ENCODE measurements around the gene TANGO2.
A peak's percentile ranks its signal among the peaks of the same experiment; 100 is the strongest.

TANGO2 gene

GRCh38 chr22:20019661-20020532 lies 1.0 kb upstream of the TANGO2 start:
- peaks cover 35% of the 10 kb centered on the region for H3K4me1 ChIP-seq (ENCODE audit: control insufficient read depth, insufficient read depth, low read depth, low read length)
- H3K4me3 ChIP-seq (ENCODE audit: insufficient read depth in 1 of 2, low read depth in 1 of 2, low read length in 2 of 2): peak overlapping the region in 1 of 2 experiments; percentile 83
- H3K18ac ChIP-seq (ENCODE audit: low read depth in 1 of 2, low read length in 2 of 2): peak overlapping the region in 1 of 2 experiments; percentile 93
- no peak overlapping the region for H3K27ac ChIP-seq (ENCODE audit: low read length, poor library complexity, severe bottlenecking)
- peak overlapping the region; percentile 99 for H4K8ac ChIP-seq (ENCODE audit: low read length)
- peaks cover 21% of the 10 kb centered on the region for H3K79me1 ChIP-seq (replicated peaks; ENCODE audit: low read length, poor library complexity, severe bottlenecking)
- 86% methylated on average over 8 of the region's 8 CpGs for WGBS
- no peak overlapping the region for H3K23ac ChIP-seq (ENCODE audit: low read length in 2 of 2)
- H2BK15ac ChIP-seq (ENCODE audit: low read depth, poor library complexity, severe bottlenecking): no peak overlapping the region
- H3K36me3 ChIP-seq (ENCODE audit: control insufficient read depth in 1 of 2, insufficient read depth in 2 of 2, low read depth in 1 of 2, low read length in 2 of 2): peaks cover 0 to 16% of the 10 kb centered on the region in 2 experiments
- H4K91ac ChIP-seq (ENCODE audit: low read length): peak overlapping the region; percentile 16
- peak overlapping the region; percentile 43 to 70 for H3K4ac ChIP-seq (ENCODE audit: low read depth in 1 of 2, low read length in 2 of 2)
- no peak overlapping the region for H2BK12ac ChIP-seq (ENCODE audit: low read length in 2 of 2)
- no peak overlapping the region for H2BK120ac ChIP-seq (ENCODE audit: low read depth, low read length)
- no peaks in the 10 kb centered on the region for H3K9me3 ChIP-seq (ENCODE audit: control insufficient read depth, low read length)
- H3K14ac ChIP-seq (ENCODE audit: low read length in 2 of 2): no peak overlapping the region
- H2AK5ac ChIP-seq (ENCODE audit: low read length, severe bottlenecking): peak overlapping the region; percentile 55
- peak overlapping the region; percentile 74 for H3K4me2 ChIP-seq (ENCODE audit: low read length, poor library complexity, severe bottlenecking)
- H2AFZ ChIP-seq (ENCODE audit: low read depth, low read length): no peak overlapping the region
- no peak for DNase-seq
- peak overlapping the region; percentile 90 for H3K9ac ChIP-seq (ENCODE audit: low read length)
- no peak overlapping the region for H2BK5ac ChIP-seq (ENCODE audit: low read depth, low read length, poor library complexity, severe bottlenecking)
- peaks cover 22 to 30% of the 10 kb centered on the region in 2 experiments for H3K27me3 ChIP-seq (ENCODE audit: control insufficient read depth in 1 of 2, insufficient read depth in 1 of 2, low read length in 2 of 2)

- no peak overlapping the region for H3K27ac ChIP-seq (ENCODE audit: low read length, poor library complexity, severe bottlenecking)
- peak overlapping the region; percentile 88 to 91 for H3K18ac ChIP-seq (ENCODE audit: low read depth in 1 of 2, low read length in 2 of 2)
- peak overlapping the region in 1 of 2 experiments; percentile 66 for H3K23ac ChIP-seq (ENCODE audit: low read length in 2 of 2)
- WGBS: 13% methylated on average over 31 of the region's 36 CpGs
- H2BK15ac ChIP-seq (ENCODE audit: low read depth, poor library complexity, severe bottlenecking): peak overlapping the region; percentile 73
- H3K9me3 ChIP-seq (ENCODE audit: control insufficient read depth, low read length): no peaks in the 10 kb centered on the region
- H2BK120ac ChIP-seq (ENCODE audit: low read depth, low read length): no peak overlapping the region
- H3K4me2 ChIP-seq (ENCODE audit: low read length, poor library complexity, severe bottlenecking): peak overlapping the region; percentile 62
- peaks cover 27% of the 10 kb centered on the region for H3K79me1 ChIP-seq (replicated peaks; ENCODE audit: low read length, poor library complexity, severe bottlenecking)
- peaks cover 17 to 22% of the 10 kb centered on the region in 2 experiments for H3K27me3 ChIP-seq (ENCODE audit: control insufficient read depth in 1 of 2, insufficient read depth in 1 of 2, low read length in 2 of 2)
- peaks cover 0 to 25% of the 10 kb centered on the region in 2 experiments for H3K36me3 ChIP-seq (ENCODE audit: control insufficient read depth in 1 of 2, insufficient read depth in 2 of 2, low read depth in 1 of 2, low read length in 2 of 2)
- peak overlapping the region in 1 of 2 experiments; percentile 94 for H3K14ac ChIP-seq (ENCODE audit: low read length in 2 of 2)
- H2AFZ ChIP-seq (ENCODE audit: low read depth, low read length): no peak overlapping the region
- H3K4me3 ChIP-seq (ENCODE audit: insufficient read depth in 1 of 2, low read depth in 1 of 2, low read length in 2 of 2): peak overlapping the region; percentile 90 to 99
- no peak overlapping the region for H2BK12ac ChIP-seq (ENCODE audit: low read length in 2 of 2)
- DNase-seq: peak; percentile 35
- H2AK5ac ChIP-seq (ENCODE audit: low read length, severe bottlenecking): no peak overlapping the region
- no peak overlapping the region for H2BK5ac ChIP-seq (ENCODE audit: low read depth, low read length, poor library complexity, severe bottlenecking)
- H3K9ac ChIP-seq (ENCODE audit: low read length): peak overlapping the region; percentile 98
- H4K91ac ChIP-seq (ENCODE audit: low read length): peak overlapping the region; percentile 82
- H4K8ac ChIP-seq (ENCODE audit: low read length): peak overlapping the region; percentile 8
- H3K4me1 ChIP-seq (ENCODE audit: control insufficient read depth, insufficient read depth, low read depth, low read length): peaks cover 28% of the 10 kb centered on the region
- peak overlapping the region; percentile 45 to 91 for H3K4ac ChIP-seq (ENCODE audit: low read depth in 1 of 2, low read length in 2 of 2)
These were observed 579 bp downstream of the TANGO2 start for GRCh38 chr22:20021196-20022181.

DNA sequence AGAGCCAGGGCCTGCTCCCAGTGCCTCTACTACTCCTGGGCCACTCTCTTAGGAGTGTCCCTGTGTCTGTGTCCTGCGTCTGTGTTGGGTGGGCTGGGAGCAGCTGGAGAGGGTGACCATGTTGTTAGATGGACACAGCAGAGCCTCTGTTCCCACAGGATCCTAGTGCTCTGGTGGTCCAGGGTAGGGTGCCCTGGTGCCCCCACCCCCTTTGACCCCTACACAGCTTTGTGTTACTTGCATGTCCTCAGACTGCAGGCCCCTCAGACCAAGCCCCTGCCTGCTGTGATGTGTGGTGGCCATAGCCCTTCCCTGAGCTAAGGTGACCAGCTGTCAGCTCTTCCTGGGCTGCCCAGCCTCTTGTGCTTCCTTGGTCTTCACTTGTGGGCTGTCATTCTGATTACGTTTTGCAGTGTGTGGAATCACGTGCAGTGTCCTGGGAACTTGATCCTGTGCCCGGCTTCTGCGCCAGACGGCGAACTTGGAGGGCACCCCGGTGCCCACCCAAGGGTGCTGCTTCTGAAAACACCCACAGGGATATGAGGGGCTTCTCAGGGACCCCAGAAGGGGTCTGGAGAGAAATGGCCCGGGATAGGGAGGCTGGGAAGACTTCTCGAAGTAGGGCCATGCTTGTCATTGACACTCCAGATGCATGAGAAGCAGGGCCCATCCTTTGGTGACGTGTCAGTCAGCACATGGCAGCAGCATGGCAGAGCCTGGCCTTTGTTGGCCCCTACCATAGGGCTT lies 1.5 kb downstream of the TANGO2 start:
- no peak overlapping the region for H2BK12ac ChIP-seq (ENCODE audit: low read length in 2 of 2)
- peak overlapping the region; percentile 98 for H3K9ac ChIP-seq (ENCODE audit: low read length)
- no peak for DNase-seq
- peak overlapping the region; percentile 62 for H3K4me2 ChIP-seq (ENCODE audit: low read length, poor library complexity, severe bottlenecking)
- H3K36me3 ChIP-seq (ENCODE audit: control insufficient read depth in 1 of 2, insufficient read depth in 2 of 2, low read depth in 1 of 2, low read length in 2 of 2): peaks cover 4 to 33% of the 10 kb centered on the region in 2 experiments
- H3K9me3 ChIP-seq (ENCODE audit: control insufficient read depth, low read length): no peaks in the 10 kb centered on the region
- H4K8ac ChIP-seq (ENCODE audit: low read length): peak overlapping the region; percentile 5
- H4K91ac ChIP-seq (ENCODE audit: low read length): no peak overlapping the region
- peaks cover 22% of the 10 kb centered on the region for H3K4me1 ChIP-seq (ENCODE audit: control insufficient read depth, insufficient read depth, low read depth, low read length)
- H3K14ac ChIP-seq (ENCODE audit: low read length in 2 of 2): peak overlapping the region in 1 of 2 experiments; percentile 41
- H3K27ac ChIP-seq (ENCODE audit: low read length, poor library complexity, severe bottlenecking): no peak overlapping the region
- no peak overlapping the region for H2BK15ac ChIP-seq (ENCODE audit: low read depth, poor library complexity, severe bottlenecking)
- H3K18ac ChIP-seq (ENCODE audit: low read depth in 1 of 2, low read length in 2 of 2): no peak overlapping the region
- H3K27me3 ChIP-seq (ENCODE audit: control insufficient read depth in 1 of 2, insufficient read depth in 1 of 2, low read length in 2 of 2): peaks cover 13 to 17% of the 10 kb centered on the region in 2 experiments
- peaks cover 36% of the 10 kb centered on the region for H3K79me1 ChIP-seq (replicated peaks; ENCODE audit: low read length, poor library complexity, severe bottlenecking)
- H3K4me3 ChIP-seq (ENCODE audit: insufficient read depth in 1 of 2, low read depth in 1 of 2, low read length in 2 of 2): peak overlapping the region in 1 of 2 experiments; percentile 99
- H2AFZ ChIP-seq (ENCODE audit: low read depth, low read length): no peak overlapping the region
- no peak overlapping the region for H2BK5ac ChIP-seq (ENCODE audit: low read depth, low read length, poor library complexity, severe bottlenecking)
- H2BK120ac ChIP-seq (ENCODE audit: low read depth, low read length): no peak overlapping the region
- H3K23ac ChIP-seq (ENCODE audit: low read length in 2 of 2): no peak overlapping the region
- 93% methylated on average over 11 of the region's 11 CpGs for WGBS
- no peak overlapping the region for H3K4ac ChIP-seq (ENCODE audit: low read depth in 1 of 2, low read length in 2 of 2)
- H2AK5ac ChIP-seq (ENCODE audit: low read length, severe bottlenecking): no peak overlapping the region

Measured in mesenchymal stem cell (in vitro differentiated cells and primary cell).